GM12892 (cell line): ENCODE results near the gene SLC6A3.

ENCODE experiments used
- POLR2A ChIP-seq: IDR thresholded peaks from 2 replicates; pipeline ENCODE4 v1.6.1; 2011; ENCODE audit warnings: low read depth, low read length, control low read depth
- POLR2AphosphoS5 ChIP-seq: IDR thresholded peaks from 2 replicates; pipeline ENCODE4 v1.6.1; 2011; ENCODE audit warnings: low read depth, low read length, control low read depth

GRCh38 chr5:1486271-1486670 is 41.0 kb upstream of the SLC6A3 start:
- TF ChIP-seq POLR2A, result no peak; the same call in 1 of the 2 replicates
- no peak for TF ChIP-seq POLR2AphosphoS5
